ENCODE data around the gene TMEM132E.

GRCh38 chr17:34644941-34645550, 65.7 kb downstream of the TMEM132E start:
- TF ChIP-seq CTCF (IDR thresholded peaks at IDR 0.05) (no peak), ZFX (IDR thresholded peaks at IDR 0.05; ENCODE audit: borderline replicate concordance) (no peak)

Data from 22Rv1 (cell line).